Tibial artery (tissue), 4 donors: Measurements from ENCODE around the gene CD300LG.

Experiments used
- DNase-seq, 2 donors: peaks; one replicate each; pipeline ENCODE4 v3.0.0-alpha.2; 2019
- H3K27ac ChIP-seq, 2 donors: fragments of 200-600 bp; sonication (generic) in 1 of 2; 1 replicate in 1 of 2; 2 replicates in 1 of 2; pipeline ENCODE4 v1.5.1; 2018 to 2019; ENCODE audit warnings: mild to moderate bottlenecking in 1 of 2
- H3K27me3 ChIP-seq, 2 donors: fragments of 200-600 bp; sonication (generic) in 1 of 2; one replicate each; pipeline versions ENCODE4 v1.5.1 to v1.6.0; 2016 to 2019
- H3K36me3 ChIP-seq, 3 donors: fragments of 200-600 bp; sonication (generic) in 2 of 3; one replicate each; pipeline ENCODE4 v1.5.1; 2016 to 2019; ENCODE audit warnings: mild to moderate bottlenecking in 2 of 3
- H3K4me1 ChIP-seq, 4 donors: fragments of 200-600 bp; sonication (generic) in 2 of 4; 1 replicate in 3 of 4; 2 replicates in 1 of 4; pipeline ENCODE4 v1.5.1; 2016 to 2019
- H3K4me3 ChIP-seq, 2 donors: fragments of 200-600 bp; sonication (generic) in 1 of 2; 1 replicate in 1 of 2; 2 replicates in 1 of 2; pipeline ENCODE4 v1.5.1; 2018 to 2019; ENCODE audit warnings: mild to moderate bottlenecking in 2 of 2
- H3K9me3 ChIP-seq, 3 donors: fragments of 200-600 bp; sonication (generic) in 1 of 3; one replicate each; pipeline ENCODE4 v1.5.1; 2016 to 2019
- CTCF ChIP-seq, 2 experiments: fragments of 200-600 bp in 1 of 2; fragments of 450-650 bp in 1 of 2; IDR thresholded peaks; one replicate each; pipeline ENCODE4 v1.5.1; 2017 to 2019; ENCODE audit warnings: antibody characterized with exemption in 2 of 2, mild to moderate bottlenecking in 1 of 2, moderate library complexity in 1 of 2
- intact Hi-C: fragments of 100-400 bp; cut with DNase I; formaldehyde crosslinking; loops from one replicate; pipeline ENCODE4 v1.15.0; 2023; ENCODE audit warnings: low total_unique reads

The CD300LG gene

GRCh38 chr17:43831633-43832032 lies 15.3 kb upstream of the CD300LG start:
- TF ChIP-seq CTCF (IDR thresholded peaks at IDR 0.05) = no peak
- H3K4me3 ChIP-seq = peak overlapping the region in 1 of 2 donors; percentile 68
- H3K4me1 ChIP-seq = peaks cover 0 to 22% (median 18%) of the 10 kb centered on the region in 4 donors
- no peak for DNase-seq
- no peak overlapping the region for H3K27ac ChIP-seq
- intact Hi-C loops = loop anchor here (10.0 kb wide), 1 partner anchor 47 kb away; the partner anchor contains the start of gene CFAP97D1
- peaks cover 5 to 47% (median 24%) of the 10 kb centered on the region in 3 donors for H3K36me3 ChIP-seq
- no peaks in the 10 kb centered on the region for H3K27me3 ChIP-seq
- H3K9me3 ChIP-seq = no peaks in the 10 kb centered on the region

- intact Hi-C loops = loop anchor here (10.0 kb wide), 1 partner anchor 48 kb away; the partner anchor contains the start of gene CFAP97D1
- DNase-seq = peak; percentile 42 to 77
- Histone ChIP-seq H3K27me3 (no peaks in the 10 kb centered on the region), H3K4me1 (peaks cover 0 to 22% (median 18%) of the 10 kb centered on the region in 4 donors), H3K9me3 (no peaks in the 10 kb centered on the region), H3K27ac (peak overlapping the region; percentile 72 to 75), H3K36me3 (peaks cover 5 to 40% (median 23%) of the 10 kb centered on the region in 3 donors), H3K4me3 (peak overlapping the region; percentile 66 to 68)
- TF ChIP-seq CTCF (IDR thresholded peaks at IDR 0.05) = no peak
Measured at GRCh38 chr17:43832168-43832975, 14.6 kb upstream of the CD300LG start.

GRCh38 chr17:43832976-43833829 lies 13.8 kb upstream of the CD300LG start, which contains the start of gene MPP3:
TSS of gene MPP3 (minus strand) at chr17:43833146. CDS start at chr17:43831906, 1,240 bp downstream.
- H3K4me3 ChIP-seq = peak within 1 kb of the TSS; percentile 66 to 68
- peaks cover 0 to 31% (median 15%) of the 10 kb centered on the region in 3 donors for H3K36me3 ChIP-seq
- H3K9me3 ChIP-seq = no peaks in the 10 kb centered on the region
- H3K4me1 ChIP-seq = peaks cover 0 to 22% (median 18%) of the 10 kb centered on the region in 4 donors
- peak within 1 kb of the TSS; percentile 72 to 75 for H3K27ac ChIP-seq
- intact Hi-C loops = loop anchor here (10.0 kb wide), 1 partner anchor 48 kb away; the partner anchor contains the start of gene CFAP97D1
- DNase-seq = peak; percentile 52 to 83
- no peak for TF ChIP-seq CTCF (IDR thresholded peaks at IDR 0.05)
- no peaks in the 10 kb centered on the region for H3K27me3 ChIP-seq

GRCh38 chr17:43834106-43834505 lies 12.9 kb upstream of the CD300LG start:
- Histone ChIP-seq H3K36me3 (peaks cover 0 to 22% (median 6%) of the 10 kb centered on the region in 3 donors), H3K4me3 (no peak overlapping the region), H3K4me1 (peaks cover 0 to 22% (median 18%) of the 10 kb centered on the region in 4 donors), H3K9me3 (no peaks in the 10 kb centered on the region), H3K27ac (no peak overlapping the region), H3K27me3 (no peaks in the 10 kb centered on the region)
- intact Hi-C loops = loop anchor here (10.0 kb wide), 1 partner anchor 49 kb away; the partner anchor contains the start of gene CFAP97D1
- no peak for TF ChIP-seq CTCF (IDR thresholded peaks at IDR 0.05)
- no peak for DNase-seq

GRCh38 chr17:43839670-43840108 lies 7.3 kb upstream of the CD300LG start:
- peaks cover 0 to 20% (median 13%) of the 10 kb centered on the region in 4 donors for H3K4me1 ChIP-seq
- no peaks in the 10 kb centered on the region for H3K27me3 ChIP-seq
- no peak overlapping the region for H3K4me3 ChIP-seq
- no peaks in the 10 kb centered on the region for H3K9me3 ChIP-seq
- no peak for TF ChIP-seq CTCF (IDR thresholded peaks at IDR 0.05)
- intact Hi-C loops = loop anchor here (10.0 kb wide), 2 partner anchors 55 to 145 kb away; partner anchors contain the start of gene CFAP97D1
- no peak overlapping the region for H3K27ac ChIP-seq
- H3K36me3 ChIP-seq = no peaks in the 10 kb centered on the region
- no peak for DNase-seq
